Skin epidermis (tissue), 12 donors: ENCODE data around the gene CUEDC2.
A peak's percentile ranks its signal among the peaks of the same experiment; 100 is the strongest.

Experiments used
- H3K27ac ChIP-seq, 21 experiments: fragments of 200-600 bp; sonication (generic) in 11 of 21; one replicate each; pipeline ENCODE4 v1.5.0; 2020; ENCODE audit warnings: mild to moderate bottlenecking in 3 of 21, inconsistent platforms in 2 of 21, moderate library complexity in 2 of 21
- H3K4me3 ChIP-seq, 7 experiments: fragments of 200-600 bp; sonication (generic) in 2 of 7; one replicate each; pipeline ENCODE4 v1.5.0; 2020; ENCODE audit warnings: inconsistent platforms in 2 of 7, mild to moderate bottlenecking in 2 of 7, moderate library complexity in 1 of 7

CUEDC2 gene

DNA sequence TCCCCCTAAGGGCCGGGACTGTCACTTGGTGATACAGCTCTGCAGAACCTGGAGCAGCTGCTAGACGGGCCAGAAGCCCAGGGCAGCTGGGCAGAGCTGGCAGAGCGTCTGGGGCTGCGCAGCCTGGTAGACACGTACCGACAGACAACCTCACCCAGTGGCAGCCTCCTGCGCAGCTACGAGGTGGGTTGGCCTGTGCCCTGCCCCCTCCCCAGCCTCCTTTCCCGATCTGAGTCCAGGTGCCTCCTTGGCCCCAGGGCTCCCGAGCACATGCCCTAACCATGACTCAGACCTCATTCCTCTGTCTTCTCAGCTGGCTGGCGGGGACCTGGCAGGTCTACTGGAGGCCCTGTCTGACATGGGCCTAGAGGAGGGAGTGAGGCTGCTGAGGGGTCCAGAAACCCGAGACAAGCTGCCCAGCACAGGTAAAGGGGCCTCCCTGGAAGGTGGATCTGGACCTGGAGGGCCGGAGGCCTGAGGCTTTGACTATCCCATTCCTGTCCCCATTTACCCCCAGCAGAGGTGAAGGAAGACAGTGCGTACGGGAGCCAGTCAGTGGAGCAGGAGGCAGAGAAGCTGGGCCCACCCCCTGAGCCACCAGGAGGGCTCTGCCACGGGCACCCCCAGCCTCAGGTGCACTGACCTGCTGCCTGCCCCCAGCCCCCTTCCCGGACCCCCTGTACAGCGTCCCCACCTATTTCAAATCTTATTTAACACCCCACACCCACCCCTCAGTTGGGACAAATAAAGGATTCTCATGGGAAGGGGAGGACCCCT lies 30.5 kb downstream of the CUEDC2 start:
- no peak overlapping the region for H3K27ac ChIP-seq
- H3K4me3 ChIP-seq, result no peak overlapping the region

DNA sequence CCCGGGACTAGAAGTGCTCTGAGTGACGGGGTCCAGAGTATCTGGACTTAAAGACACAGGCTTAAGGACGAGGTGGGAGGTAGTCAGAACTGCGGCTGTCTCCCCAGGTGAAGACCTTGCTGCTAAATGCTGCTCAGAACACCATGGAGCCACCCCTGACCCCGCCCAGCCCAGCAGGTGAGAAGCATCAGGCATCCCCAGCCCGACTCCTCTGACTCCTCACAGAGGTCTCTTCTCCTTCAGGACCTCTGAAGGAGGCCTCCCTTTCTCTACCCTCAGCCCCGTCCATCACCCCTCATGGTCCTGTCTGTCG lies 31.1 kb downstream of the CUEDC2 start:
- Histone ChIP-seq H3K4me3 (no peak overlapping the region), H3K27ac (no peak overlapping the region)

GRCh38 chr10:102400598-102401341 lies 31.6 kb downstream of the CUEDC2 start:
- Histone ChIP-seq H3K4me3 (no peak overlapping the region), H3K27ac (no peak overlapping the region)

DNA sequence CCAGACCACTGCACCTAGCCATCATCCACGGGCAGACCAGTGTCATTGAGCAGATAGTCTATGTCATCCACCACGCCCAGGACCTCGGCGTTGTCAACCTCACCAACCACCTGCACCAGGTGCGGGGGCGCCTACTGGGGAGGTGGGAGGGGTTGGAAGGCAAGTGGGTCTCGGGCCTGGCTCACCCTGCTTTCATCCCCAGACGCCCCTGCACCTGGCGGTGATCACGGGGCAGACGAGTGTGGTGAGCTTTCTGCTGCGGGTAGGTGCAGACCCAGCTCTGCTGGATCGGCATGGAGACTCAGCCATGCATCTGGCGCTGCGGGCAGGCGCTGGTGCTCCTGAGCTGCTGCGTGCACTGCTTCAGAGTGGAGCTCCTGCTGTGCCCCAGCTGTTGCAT lies 32.3 kb downstream of the CUEDC2 start:
- Histone ChIP-seq H3K4me3 (peak overlapping the region in 2 of 7 experiments; percentile 48 to 49), H3K27ac (peak overlapping the region in 11 of 21 experiments; percentile 55 to 89 (median 78))

DNA sequence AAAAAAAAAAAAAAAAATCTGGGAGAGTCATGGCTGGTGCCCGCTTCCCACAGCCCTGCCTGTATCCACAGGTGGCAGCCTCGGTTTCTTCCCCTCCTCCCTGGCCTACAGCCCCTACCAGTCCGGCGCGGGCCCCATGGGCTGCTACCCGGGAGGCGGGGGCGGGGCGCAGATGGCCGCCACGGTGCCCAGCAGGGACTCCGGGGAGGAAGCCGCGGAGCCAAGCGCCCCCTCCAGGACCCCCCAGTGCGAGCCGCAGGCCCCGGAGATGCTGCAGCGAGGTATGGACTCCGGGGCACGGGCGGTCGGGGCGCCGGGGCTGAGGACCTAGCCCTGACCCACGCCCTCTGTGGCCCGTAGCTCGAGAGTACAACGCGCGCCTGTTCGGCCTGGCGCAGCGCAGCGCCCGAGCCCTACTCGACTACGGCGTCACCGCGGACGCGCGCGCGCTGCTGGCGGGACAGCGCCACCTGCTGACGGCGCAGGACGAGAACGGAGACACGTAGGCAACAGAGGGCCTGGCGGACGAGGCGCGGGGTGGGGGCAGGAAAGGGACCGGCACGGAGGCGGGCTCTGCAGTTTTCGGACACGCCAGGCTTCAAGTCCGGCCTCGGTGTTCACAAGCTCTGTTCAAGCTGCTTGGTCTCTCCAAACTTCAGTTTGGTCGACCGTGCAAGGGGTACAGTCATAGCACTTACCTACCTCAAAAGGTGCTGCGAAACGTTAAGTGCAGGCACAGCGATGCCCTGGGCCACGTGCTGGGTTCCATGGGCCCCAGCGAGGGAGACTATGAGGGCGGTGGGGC lies 33.0 kb downstream of the CUEDC2 start:
- H3K27ac ChIP-seq, result peak overlapping the region in 20 of 21 experiments; percentile 55 to 92 (median 79)
- peak overlapping the region; percentile 36 to 49 (median 46) for H3K4me3 ChIP-seq

DNA sequence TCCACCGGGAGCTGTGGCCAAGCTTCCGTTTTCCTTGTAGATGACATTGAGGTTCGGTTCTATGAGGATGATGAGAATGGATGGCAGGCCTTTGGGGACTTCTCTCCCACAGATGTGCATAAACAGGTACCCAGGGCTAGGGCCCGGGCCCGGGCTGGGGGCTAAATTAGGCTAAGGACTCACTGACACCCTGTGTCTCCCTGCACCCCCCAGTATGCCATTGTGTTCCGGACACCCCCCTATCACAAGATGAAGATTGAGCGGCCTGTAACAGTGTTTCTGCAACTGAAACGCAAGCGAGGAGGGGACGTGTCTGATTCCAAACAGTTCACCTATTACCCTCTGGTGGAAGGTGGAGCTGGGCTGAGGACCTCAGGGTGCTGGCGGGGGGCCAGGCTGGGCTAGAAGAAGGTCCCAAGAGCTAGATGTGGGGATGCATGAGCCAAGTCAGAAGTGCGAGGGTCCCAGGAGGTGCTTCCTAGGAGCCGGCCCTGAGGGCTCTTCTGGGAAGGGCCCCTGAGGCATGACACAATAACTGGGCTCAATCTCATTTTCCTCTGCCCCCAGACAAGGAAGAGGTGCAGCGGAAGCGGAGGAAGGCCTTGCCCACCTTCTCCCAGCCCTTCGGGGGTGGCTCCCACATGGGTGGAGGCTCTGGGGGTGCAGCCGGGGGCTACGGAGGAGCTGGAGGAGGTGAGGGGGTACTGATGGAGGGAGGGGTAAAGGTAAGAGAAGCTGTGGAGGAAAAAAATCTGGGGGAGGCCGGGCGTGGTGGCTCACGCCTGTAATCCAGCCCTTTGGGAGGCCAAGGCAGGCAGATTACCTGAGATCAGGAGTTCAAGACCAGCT lies 34.0 kb downstream of the CUEDC2 start:
- H3K4me3 ChIP-seq, result peak overlapping the region in 2 of 7 experiments; percentile 48 to 49
- H3K27ac ChIP-seq, result peak overlapping the region in 11 of 21 experiments; percentile 14 to 92 (median 80)

GRCh38 chr10:102397222-102398171 lies 34.9 kb downstream of the CUEDC2 start:
- Histone ChIP-seq H3K4me3 (peak overlapping the region in 1 of 7 experiments; percentile 81), H3K27ac (peak overlapping the region in 8 of 21 experiments; percentile 93 to 99 (median 97))

DNA sequence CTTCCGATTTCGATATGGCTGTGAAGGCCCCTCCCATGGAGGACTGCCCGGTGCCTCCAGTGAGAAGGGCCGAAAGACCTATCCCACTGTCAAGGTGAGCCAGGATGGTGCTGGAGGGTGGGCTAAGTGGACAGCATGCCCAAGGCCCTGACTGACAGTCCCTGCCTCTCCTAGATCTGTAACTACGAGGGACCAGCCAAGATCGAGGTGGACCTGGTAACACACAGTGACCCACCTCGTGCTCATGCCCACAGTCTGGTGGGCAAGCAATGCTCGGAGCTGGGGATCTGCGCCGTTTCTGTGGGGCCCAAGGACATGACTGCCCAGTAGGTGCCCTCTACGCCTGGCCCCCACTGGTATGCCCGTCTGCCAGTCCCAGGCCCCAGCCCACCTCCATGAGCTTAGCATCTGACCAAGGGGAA lies 35.6 kb downstream of the CUEDC2 start:
- Histone ChIP-seq H3K4me3 (peak overlapping the region in 6 of 7 experiments; percentile 64 to 81 (median 72)), H3K27ac (peak overlapping the region in 16 of 21 experiments; percentile 92 to 99 (median 97))

DNA sequence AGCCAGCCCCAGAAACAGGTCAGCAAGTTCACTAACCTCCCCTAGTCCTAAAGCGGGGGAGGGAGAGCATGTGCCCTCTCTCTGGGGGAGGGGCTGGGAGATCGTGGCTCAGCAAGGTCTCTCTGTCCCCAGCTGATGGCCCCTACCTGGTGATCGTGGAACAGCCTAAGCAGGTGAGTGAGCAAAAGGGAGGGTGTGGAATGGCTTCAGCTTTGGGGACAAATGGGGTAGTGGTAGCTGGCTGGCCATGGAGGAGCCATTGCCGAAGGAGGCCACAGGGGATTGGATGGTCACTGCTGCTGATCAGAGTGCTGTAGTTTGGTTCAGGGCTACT lies 36.1 kb downstream of the CUEDC2 start:
- H3K27ac ChIP-seq, result peak overlapping the region in 19 of 21 experiments; percentile 85 to 99 (median 96)
- H3K4me3 ChIP-seq, result peak overlapping the region; percentile 63 to 81 (median 71)

DNA sequence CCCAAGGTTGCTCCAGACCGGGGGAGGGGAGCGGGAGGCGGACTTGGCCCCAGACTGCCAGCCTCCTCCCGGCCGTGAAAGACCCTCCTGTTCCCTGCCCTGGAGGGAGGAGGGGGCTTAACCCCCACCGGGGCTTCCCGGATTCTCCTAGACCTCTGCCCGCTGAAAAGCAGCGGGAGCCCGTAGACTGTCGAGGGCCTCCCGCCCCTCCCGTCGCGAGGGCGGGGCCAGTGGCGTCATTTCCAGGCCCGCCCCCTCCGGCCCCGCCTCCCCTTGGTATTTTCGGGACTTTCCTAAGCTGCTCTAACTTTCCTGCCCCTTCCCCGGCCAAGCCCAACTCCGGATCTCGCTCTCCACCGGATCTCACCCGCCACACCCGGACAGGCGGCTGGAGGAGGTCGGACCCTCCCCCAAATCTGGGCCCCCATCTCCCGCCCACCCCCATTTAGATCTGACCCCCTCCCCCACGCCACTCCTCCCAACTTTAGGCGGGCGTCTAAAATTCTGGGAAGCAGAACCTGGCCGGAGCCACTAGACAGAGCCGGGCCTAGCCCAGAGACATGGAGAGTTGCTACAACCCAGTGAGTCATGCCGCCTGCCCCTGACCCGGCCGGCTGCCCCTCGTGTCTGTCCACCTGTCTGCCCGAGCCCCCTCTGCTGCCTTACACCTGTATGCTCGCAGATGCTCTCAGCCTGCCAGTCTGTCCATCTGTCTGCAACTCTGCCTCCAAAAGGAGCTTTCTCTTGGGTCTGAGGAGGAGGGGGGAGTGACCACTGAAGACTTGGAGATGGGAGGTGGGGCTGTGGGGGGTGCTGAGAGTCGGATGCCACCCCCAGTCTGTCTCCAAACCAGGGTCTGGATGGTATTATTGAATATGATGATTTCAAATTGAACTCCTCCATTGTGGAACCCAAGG lies 36.7 kb downstream of the CUEDC2 start, which contains the start of gene NFKB2:
Gene NFKB2 (plus strand): TSS at position 306 of the 917 bp plus-strand sequence. CDS start 255 bp downstream, at position 561.
- H3K4me3 ChIP-seq, result peak within 1 kb of the TSS; percentile 63 to 81 (median 71)

GRCh38 chr10:102394801-102395399 lies 37.5 kb downstream of the CUEDC2 start:
- peak overlapping the region; percentile 81 to 99 (median 95) for H3K27ac ChIP-seq
- peak overlapping the region; percentile 63 to 81 (median 71) for H3K4me3 ChIP-seq

More for the DNA sequence above, 36.7 kb downstream of the CUEDC2 start, which contains the start of gene NFKB2:
- peak within 1 kb of the TSS; percentile 81 to 99 (median 95) for H3K27ac ChIP-seq

DNA sequence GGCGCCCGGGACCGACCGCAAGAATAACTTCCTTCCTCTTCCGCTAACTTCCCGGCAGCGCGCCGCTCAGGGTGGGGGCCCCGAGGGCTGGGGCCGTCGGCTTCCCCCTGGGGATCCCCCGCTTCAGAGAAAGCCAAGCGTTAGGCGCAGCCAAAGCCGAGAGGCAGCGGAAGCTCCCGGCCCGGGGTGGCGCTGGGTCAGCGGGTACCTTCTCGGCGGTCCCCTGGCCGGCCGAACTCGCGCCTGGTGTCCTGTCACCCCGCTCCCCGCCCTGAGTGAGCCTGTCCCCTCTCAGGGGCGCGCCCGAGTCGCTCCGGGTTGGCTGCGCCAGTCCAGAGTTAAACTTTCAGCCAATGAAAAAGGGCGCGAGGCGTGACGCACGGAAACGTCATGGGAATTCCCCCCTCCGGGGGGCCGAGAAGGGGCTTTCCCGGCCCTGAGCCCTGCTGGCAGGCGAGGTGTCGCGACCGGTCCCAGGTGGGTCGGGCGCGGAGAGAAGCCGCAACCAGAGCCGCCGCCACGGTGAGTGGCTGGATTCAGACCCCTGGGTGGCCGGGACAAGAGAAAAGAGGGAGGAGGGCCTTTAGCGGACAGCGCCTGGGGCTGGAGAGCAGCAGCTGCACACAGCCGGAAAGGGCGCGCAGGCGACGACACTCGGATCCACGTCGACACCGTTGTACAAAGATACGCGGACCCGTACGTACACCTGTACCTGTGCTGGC lies 38.1 kb downstream of the CUEDC2 start:
- Histone ChIP-seq H3K4me3 (peak overlapping the region; percentile 63 to 81 (median 71)), H3K27ac (peak overlapping the region; percentile 81 to 99 (median 95))

- H3K4me3 ChIP-seq, result peak overlapping the region; percentile 63 to 81 (median 71)
Measured at GRCh38 chr10:102393411-102394078, 38.8 kb downstream of the CUEDC2 start.

DNA sequence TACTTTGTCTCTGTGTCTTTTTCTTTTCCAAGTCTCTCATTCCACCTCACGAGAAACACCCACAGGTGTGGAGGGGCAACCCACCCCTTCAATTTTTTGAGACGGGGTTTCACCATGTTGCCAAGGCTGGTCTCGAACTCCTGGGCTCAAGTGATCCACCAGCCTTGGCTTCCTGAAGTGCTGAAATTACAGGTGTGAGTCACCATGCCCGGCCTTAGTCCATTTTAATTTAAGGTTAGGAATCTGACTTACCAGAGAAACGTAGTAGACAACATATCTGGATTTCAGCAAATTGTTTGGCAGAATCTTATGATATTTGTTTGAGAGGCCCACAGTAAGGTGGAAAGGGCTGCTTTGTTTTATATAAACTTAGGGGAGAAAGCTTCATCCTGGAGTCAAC lies 40.1 kb downstream of the CUEDC2 start:
- Histone ChIP-seq H3K4me3 (no peak overlapping the region), H3K27ac (no peak overlapping the region)

More at GRCh38 chr10:102393411-102394078, 38.8 kb downstream of the CUEDC2 start:
- H3K27ac ChIP-seq, result peak overlapping the region in 20 of 21 experiments; percentile 84 to 99 (median 96)

DNA sequence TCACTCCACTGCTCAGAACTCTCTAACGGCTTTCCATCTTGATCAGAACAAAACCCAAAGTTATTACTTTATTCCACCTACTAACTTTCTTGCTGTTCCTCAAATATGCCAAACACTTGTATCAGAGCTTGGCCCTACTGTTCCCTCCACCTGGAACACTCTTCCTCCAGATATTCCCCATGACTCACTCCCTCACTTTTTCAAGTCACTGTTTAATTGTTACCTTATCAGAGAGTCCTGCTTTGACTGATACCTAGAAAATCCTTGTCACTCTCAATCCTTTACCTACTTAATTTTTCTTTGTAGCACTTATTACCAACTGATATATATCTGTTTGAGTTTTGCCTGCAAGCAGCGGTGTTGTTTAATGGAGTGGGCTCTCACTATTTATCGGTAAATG lies 42.5 kb downstream of the CUEDC2 start:
- Histone ChIP-seq H3K27ac (no peak overlapping the region), H3K4me3 (no peak overlapping the region)
